HEK293 (cell line): ENCODE data around the gene KDM4C.

ENCODE experiments used
- CTCF ChIA-PET: fragments of 350-600 bp; formaldehyde crosslinking; extraction: SDS; loops from one replicate; lab custom pipeline; 2021; ENCODE audit warnings: antibody characterized with exemption; lab: Yijun Ruan, JAX
- POLR2A ChIA-PET: fragments of 300-600 bp; formaldehyde crosslinking; extraction: SDS; loops from one replicate; lab custom pipeline; 2020; ENCODE audit warnings: antibody characterized with exemption, inconsistent platforms; lab: Yijun Ruan, JAX
- H3K27ac ChIP-seq: fragments of 200-500 bp; sonication (Bioruptor generic); 2 replicates; pipeline ENCODE4 v1.5.1; 2014; ENCODE audit warnings: low read depth, low read length, control low read depth, inconsistent platforms; ENCODE audit errors: extremely low read depth
- H3K36me3 ChIP-seq, 2 experiments: fragments of 200-500 bp in 1 of 2; sonication (Bioruptor generic) in 1 of 2; 1 replicate in 1 of 2; 2 replicates in 1 of 2; pipeline ENCODE4 v1.5.1; 2014 to 2017; ENCODE audit warnings: inconsistent platforms in 2 of 2, low read length in 2 of 2; ENCODE audit not compliant: control insufficient read depth in 2 of 2, insufficient read depth in 1 of 2
- H3K4me1 ChIP-seq: fragments of 200-500 bp; sonication (Bioruptor generic); 2 replicates; pipeline ENCODE4 v1.5.1; 2014; ENCODE audit warnings: mild to moderate bottlenecking, low read length, inconsistent platforms; ENCODE audit not compliant: control insufficient read depth, insufficient read depth
- H3K4me3 ChIP-seq: 2 replicates; pipeline ENCODE4 v1.5.1; 2011; ENCODE audit warnings: low read depth, mild to moderate bottlenecking, control low read depth, low read length, moderate library complexity
- H3K9me3 ChIP-seq: fragments of 200-500 bp; sonication (Bioruptor generic); 2 replicates; pipeline ENCODE4 v1.5.1; 2014; ENCODE audit warnings: low read depth, low read length, inconsistent platforms; ENCODE audit not compliant: control insufficient read depth, insufficient read depth
- GFI1B ChIP-seq: fragments of 450-650 bp; formaldehyde crosslinking; IDR thresholded peaks from 2 replicates; pipeline ENCODE4 v1.5.1; 2016; ENCODE audit warnings: missing biosample characterization, missing genetic modification characterization
- HOXC10 ChIP-seq: sonication (generic); formaldehyde crosslinking; IDR thresholded peaks from 2 replicates; pipeline ENCODE4 v1.8.1; 2023; ENCODE audit warnings: mild to moderate bottlenecking, missing genetic modification reagents
- KLF7 ChIP-seq: fragments of 450-650 bp; formaldehyde crosslinking; IDR thresholded peaks from 2 replicates; pipeline ENCODE4 v1.5.1; 2016; ENCODE audit warnings: missing biosample characterization, missing genetic modification characterization, borderline replicate concordance
- MEIS1 ChIP-seq: sonication (generic); formaldehyde crosslinking; IDR thresholded peaks from 2 replicates; pipeline ENCODE4 v1.8.1; 2022; ENCODE audit warnings: missing genetic modification reagents, mild to moderate bottlenecking, borderline replicate concordance
- REPIN1 ChIP-seq: fragments of 450-650 bp; formaldehyde crosslinking; IDR thresholded peaks from 2 replicates; pipeline ENCODE4 v1.5.1; 2017; ENCODE audit warnings: missing biosample characterization, missing genetic modification characterization, low read depth
- SP2 ChIP-seq: fragments of 450-650 bp; formaldehyde crosslinking; IDR thresholded peaks from 2 replicates; pipeline ENCODE4 v1.5.1; 2016; ENCODE audit warnings: missing biosample characterization, missing genetic modification characterization
- WT1 ChIP-seq: fragments of 450-650 bp; formaldehyde crosslinking; IDR thresholded peaks from 2 replicates; pipeline ENCODE4 v1.5.1; 2016; ENCODE audit warnings: missing biosample characterization, missing genetic modification characterization
- ZBTB7A ChIP-seq: fragments of 450-650 bp; formaldehyde crosslinking; IDR thresholded peaks from 2 replicates; pipeline ENCODE4 v1.5.1; 2016; ENCODE audit warnings: low read depth, missing biosample characterization, missing genetic modification characterization
- ZFP69B ChIP-seq: fragments of 450-650 bp; formaldehyde crosslinking; IDR thresholded peaks from 2 replicates; pipeline ENCODE4 v1.5.1; 2016; ENCODE audit warnings: missing biosample characterization, missing genetic modification characterization
- ZNF133 ChIP-seq: fragments of 450-650 bp; formaldehyde crosslinking; IDR thresholded peaks from 2 replicates; pipeline ENCODE4 v1.5.1; 2016; ENCODE audit warnings: missing biosample characterization, missing genetic modification characterization
- ZNF175 ChIP-seq: fragments of 450-650 bp; formaldehyde crosslinking; IDR thresholded peaks from 2 replicates; pipeline ENCODE4 v1.5.1; 2016; ENCODE audit warnings: missing biosample characterization, missing genetic modification characterization
- ZNF2 ChIP-seq: fragments of 450-650 bp; formaldehyde crosslinking; IDR thresholded peaks from 2 replicates; pipeline ENCODE4 v1.5.1; 2016; ENCODE audit warnings: missing biosample characterization, missing genetic modification characterization
- ZNF221 ChIP-seq: fragments of 450-650 bp; formaldehyde crosslinking; IDR thresholded peaks from 2 replicates; pipeline ENCODE4 v1.5.1; 2017; ENCODE audit warnings: missing biosample characterization, missing genetic modification characterization, borderline replicate concordance
- ZNF266 ChIP-seq: fragments of 450-650 bp; formaldehyde crosslinking; IDR thresholded peaks from 2 replicates; pipeline ENCODE4 v1.5.1; 2016; ENCODE audit warnings: missing biosample characterization, missing genetic modification characterization, low read depth
- ZNF335 ChIP-seq: fragments of 450-650 bp; formaldehyde crosslinking; conservative IDR thresholded peaks from 2 replicates; pipeline ENCODE4 v1.5.1; 2016; ENCODE audit warnings: missing biosample characterization, missing genetic modification characterization
- ZNF423 ChIP-seq: fragments of 450-650 bp; formaldehyde crosslinking; IDR thresholded peaks from 2 replicates; pipeline ENCODE4 v1.5.1; 2016; ENCODE audit warnings: missing biosample characterization, missing genetic modification characterization
- ZNF544 ChIP-seq: fragments of 450-650 bp; formaldehyde crosslinking; IDR thresholded peaks from 2 replicates; pipeline ENCODE4 v1.5.0; 2017; ENCODE audit warnings: missing biosample characterization, missing genetic modification characterization
- ZNF558 ChIP-seq: fragments of 450-650 bp; formaldehyde crosslinking; IDR thresholded peaks from 2 replicates; pipeline ENCODE4 v1.5.1; 2016; ENCODE audit warnings: missing biosample characterization, missing genetic modification characterization
- ZNF585B ChIP-seq: fragments of 450-650 bp; formaldehyde crosslinking; IDR thresholded peaks from 2 replicates; pipeline ENCODE4 v1.5.1; 2016; ENCODE audit warnings: missing biosample characterization, missing genetic modification characterization
- ZNF623 ChIP-seq: fragments of 450-650 bp; formaldehyde crosslinking; IDR thresholded peaks from 2 replicates; pipeline ENCODE4 v1.5.1; 2016; ENCODE audit warnings: missing biosample characterization, missing genetic modification characterization
- ZNF624 ChIP-seq: fragments of 450-650 bp; formaldehyde crosslinking; IDR thresholded peaks from 2 replicates; pipeline ENCODE4 v1.5.1; 2017; ENCODE audit warnings: missing biosample characterization, missing genetic modification characterization
- ZNF658 ChIP-seq: fragments of 450-650 bp; formaldehyde crosslinking; IDR thresholded peaks from 2 replicates; pipeline ENCODE4; 2016; ENCODE audit warnings: missing biosample characterization, missing genetic modification characterization
- ZNF747 ChIP-seq: fragments of 450-650 bp; formaldehyde crosslinking; IDR thresholded peaks from 2 replicates; pipeline ENCODE4 v1.5.1; 2016; ENCODE audit warnings: missing biosample characterization, missing genetic modification characterization
- ZSCAN16 ChIP-seq: fragments of 450-650 bp; formaldehyde crosslinking; IDR thresholded peaks from 2 replicates; pipeline ENCODE4 v1.5.1; 2016; ENCODE audit warnings: missing biosample characterization, missing genetic modification characterization
- ZXDB ChIP-seq: fragments of 450-650 bp; formaldehyde crosslinking; IDR thresholded peaks from 2 replicates; pipeline ENCODE4 v1.5.1; 2016; ENCODE audit warnings: missing biosample characterization, missing genetic modification characterization
- TF ChIP-seq, protein P1 (sequence below): fragments of 450-650 bp; formaldehyde crosslinking; IDR thresholded peaks from 2 replicates; pipeline ENCODE4 v1.5.1; 2016; ENCODE audit warnings: missing biosample characterization, missing genetic modification characterization
- TF ChIP-seq, protein P2 (sequence below): fragments of 450-650 bp; formaldehyde crosslinking; IDR thresholded peaks from 2 replicates; pipeline ENCODE4 v1.5.1; 2016; ENCODE audit warnings: missing biosample characterization, missing genetic modification characterization, low read depth
- TF ChIP-seq, protein P3 (sequence below): fragments of 450-650 bp; formaldehyde crosslinking; IDR thresholded peaks from 2 replicates; pipeline ENCODE4 v1.5.1; 2017; ENCODE audit warnings: missing biosample characterization, missing genetic modification characterization
- TF ChIP-seq, protein P4 (sequence below): fragments of 450-650 bp; formaldehyde crosslinking; IDR thresholded peaks from 2 replicates; pipeline ENCODE4 v1.5.1; 2016; ENCODE audit warnings: missing biosample characterization, missing genetic modification characterization

KDM4C gene

DNA sequence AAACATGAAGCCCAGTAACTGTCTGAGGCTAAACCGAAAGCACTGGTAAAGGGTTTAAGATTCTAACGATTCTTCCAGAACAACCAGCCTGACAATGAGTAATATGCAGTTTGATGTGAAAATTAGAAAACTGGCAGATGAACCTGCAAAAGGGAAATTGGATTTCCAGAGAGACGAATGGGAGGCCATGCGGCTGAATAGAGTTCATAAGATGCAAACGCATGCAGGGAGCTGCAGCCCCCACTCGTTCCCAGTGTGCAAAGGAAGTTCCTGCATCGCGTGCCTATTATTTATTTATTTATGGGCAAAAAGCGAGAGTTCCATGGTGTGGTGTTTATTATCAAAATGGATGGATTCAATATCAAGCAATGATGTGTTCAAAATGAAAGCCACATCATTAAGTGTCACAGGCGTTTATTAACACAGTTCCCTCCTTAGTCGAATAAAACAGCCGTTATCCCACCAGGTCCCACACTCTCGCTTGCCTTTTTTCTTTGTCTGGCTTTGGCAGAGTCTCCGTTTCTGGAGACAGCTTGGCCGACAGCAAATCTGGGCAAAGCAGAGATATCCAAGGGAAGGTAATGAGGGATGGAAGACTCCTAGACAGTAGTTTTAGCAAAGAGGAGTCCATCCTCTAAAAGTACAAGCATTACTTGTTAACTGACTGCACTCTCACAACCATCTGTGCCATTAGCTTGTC lies 451.4 kb downstream of the KDM4C start:
- H3K4me3 ChIP-seq, result no peak overlapping the region
- no peaks in the 10 kb centered on the region for H3K36me3 ChIP-seq
- no peak overlapping the region for H3K27ac ChIP-seq
- ChIA-PET CTCF (interaction anchor here (0.6 kb wide), 1 partner anchor 28 kb away, joined by 3 read pairs; no protein-coding TSS in a partner anchor), POLR2A (no interaction called here)
- no peaks in the 10 kb centered on the region for H3K4me1 ChIP-seq
- no peaks in the 10 kb centered on the region for H3K9me3 ChIP-seq
- TF ChIP-seq, protein P1, sequence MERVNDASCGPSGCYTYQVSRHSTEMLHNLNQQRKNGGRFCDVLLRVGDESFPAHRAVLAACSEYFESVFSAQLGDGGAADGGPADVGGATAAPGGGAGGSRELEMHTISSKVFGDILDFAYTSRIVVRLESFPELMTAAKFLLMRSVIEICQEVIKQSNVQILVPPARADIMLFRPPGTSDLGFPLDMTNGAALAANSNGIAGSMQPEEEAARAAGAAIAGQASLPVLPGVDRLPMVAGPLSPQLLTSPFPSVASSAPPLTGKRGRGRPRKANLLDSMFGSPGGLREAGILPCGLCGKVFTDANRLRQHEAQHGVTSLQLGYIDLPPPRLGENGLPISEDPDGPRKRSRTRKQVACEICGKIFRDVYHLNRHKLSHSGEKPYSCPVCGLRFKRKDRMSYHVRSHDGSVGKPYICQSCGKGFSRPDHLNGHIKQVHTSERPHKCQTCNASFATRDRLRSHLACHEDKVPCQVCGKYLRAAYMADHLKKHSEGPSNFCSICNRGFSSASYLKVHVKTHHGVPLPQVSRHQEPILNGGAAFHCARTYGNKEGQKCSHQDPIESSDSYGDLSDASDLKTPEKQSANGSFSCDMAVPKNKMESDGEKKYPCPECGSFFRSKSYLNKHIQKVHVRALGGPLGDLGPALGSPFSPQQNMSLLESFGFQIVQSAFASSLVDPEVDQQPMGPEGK, result no peak
- TF ChIP-seq ZBTB7A (tag by site-specific recombination) (no peak), ZNF266 (tag by site-specific recombination) (no peak), ZFP69B (tag by site-specific recombination) (no peak), GFI1B (tag by site-specific recombination) (no peak), ZNF221 (tag by site-specific recombination) (no peak), ZNF747 (tag by site-specific recombination) (no peak), ZNF658 (tag by site-specific recombination) (no peak), ZNF133 (no peak), ZNF585B (tag by site-specific recombination) (no peak), KLF7 (no peak), ZXDB (tag by site-specific recombination) (no peak), ZNF558 (no peak)
- TF ChIP-seq, protein P2, sequence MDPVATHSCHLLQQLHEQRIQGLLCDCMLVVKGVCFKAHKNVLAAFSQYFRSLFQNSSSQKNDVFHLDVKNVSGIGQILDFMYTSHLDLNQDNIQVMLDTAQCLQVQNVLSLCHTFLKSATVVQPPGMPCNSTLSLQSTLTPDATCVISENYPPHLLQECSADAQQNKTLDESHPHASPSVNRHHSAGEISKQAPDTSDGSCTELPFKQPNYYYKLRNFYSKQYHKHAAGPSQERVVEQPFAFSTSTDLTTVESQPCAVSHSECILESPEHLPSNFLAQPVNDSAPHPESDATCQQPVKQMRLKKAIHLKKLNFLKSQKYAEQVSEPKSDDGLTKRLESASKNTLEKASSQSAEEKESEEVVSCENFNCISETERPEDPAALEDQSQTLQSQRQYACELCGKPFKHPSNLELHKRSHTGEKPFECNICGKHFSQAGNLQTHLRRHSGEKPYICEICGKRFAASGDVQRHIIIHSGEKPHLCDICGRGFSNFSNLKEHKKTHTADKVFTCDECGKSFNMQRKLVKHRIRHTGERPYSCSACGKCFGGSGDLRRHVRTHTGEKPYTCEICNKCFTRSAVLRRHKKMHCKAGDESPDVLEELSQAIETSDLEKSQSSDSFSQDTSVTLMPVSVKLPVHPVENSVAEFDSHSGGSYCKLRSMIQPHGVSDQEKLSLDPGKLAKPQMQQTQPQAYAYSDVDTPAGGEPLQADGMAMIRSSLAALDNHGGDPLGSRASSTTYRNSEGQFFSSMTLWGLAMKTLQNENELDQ (tag by site-specific recombination), result no peak

GRCh38 chr9:7209990-7210389 lies 452.2 kb downstream of the KDM4C start:
- Histone ChIP-seq H3K36me3 (no peaks in the 10 kb centered on the region), H3K4me3 (no peak overlapping the region), H3K27ac (no peak overlapping the region), H3K9me3 (no peaks in the 10 kb centered on the region), H3K4me1 (no peaks in the 10 kb centered on the region)
- POLR2A ChIA-PET, result no interaction called here
- CTCF ChIA-PET, result no interaction called here
- no peak for TF ChIP-seq ZNF423 (tag by site-specific recombination)
- no peak for TF ChIP-seq SP2 (tag by site-specific recombination)
- no peak for TF ChIP-seq ZNF2 (tag by site-specific recombination)
- no peak for TF ChIP-seq MEIS1 (CRISPR knock-in tag)
- no peak for TF ChIP-seq HOXC10
- no peak for TF ChIP-seq WT1
- no peak for TF ChIP-seq ZNF175 (tag by site-specific recombination)
- no peak for TF ChIP-seq REPIN1 (tag by site-specific recombination)
- no peak for TF ChIP-seq ZNF335 (tag by site-specific recombination)
- TF ChIP-seq ZNF544 (tag by site-specific recombination), result no peak
- TF ChIP-seq, protein P3, sequence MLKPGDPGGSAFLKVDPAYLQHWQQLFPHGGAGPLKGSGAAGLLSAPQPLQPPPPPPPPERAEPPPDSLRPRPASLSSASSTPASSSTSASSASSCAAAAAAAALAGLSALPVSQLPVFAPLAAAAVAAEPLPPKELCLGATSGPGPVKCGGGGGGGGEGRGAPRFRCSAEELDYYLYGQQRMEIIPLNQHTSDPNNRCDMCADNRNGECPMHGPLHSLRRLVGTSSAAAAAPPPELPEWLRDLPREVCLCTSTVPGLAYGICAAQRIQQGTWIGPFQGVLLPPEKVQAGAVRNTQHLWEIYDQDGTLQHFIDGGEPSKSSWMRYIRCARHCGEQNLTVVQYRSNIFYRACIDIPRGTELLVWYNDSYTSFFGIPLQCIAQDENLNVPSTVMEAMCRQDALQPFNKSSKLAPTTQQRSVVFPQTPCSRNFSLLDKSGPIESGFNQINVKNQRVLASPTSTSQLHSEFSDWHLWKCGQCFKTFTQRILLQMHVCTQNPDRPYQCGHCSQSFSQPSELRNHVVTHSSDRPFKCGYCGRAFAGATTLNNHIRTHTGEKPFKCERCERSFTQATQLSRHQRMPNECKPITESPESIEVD (tag by site-specific recombination), result no peak
- no peak for TF ChIP-seq ZSCAN16 (tag by site-specific recombination)
- TF ChIP-seq ZNF623 (tag by site-specific recombination), result no peak
- no peak for TF ChIP-seq ZNF624 (tag by site-specific recombination)
- TF ChIP-seq, protein P4, sequence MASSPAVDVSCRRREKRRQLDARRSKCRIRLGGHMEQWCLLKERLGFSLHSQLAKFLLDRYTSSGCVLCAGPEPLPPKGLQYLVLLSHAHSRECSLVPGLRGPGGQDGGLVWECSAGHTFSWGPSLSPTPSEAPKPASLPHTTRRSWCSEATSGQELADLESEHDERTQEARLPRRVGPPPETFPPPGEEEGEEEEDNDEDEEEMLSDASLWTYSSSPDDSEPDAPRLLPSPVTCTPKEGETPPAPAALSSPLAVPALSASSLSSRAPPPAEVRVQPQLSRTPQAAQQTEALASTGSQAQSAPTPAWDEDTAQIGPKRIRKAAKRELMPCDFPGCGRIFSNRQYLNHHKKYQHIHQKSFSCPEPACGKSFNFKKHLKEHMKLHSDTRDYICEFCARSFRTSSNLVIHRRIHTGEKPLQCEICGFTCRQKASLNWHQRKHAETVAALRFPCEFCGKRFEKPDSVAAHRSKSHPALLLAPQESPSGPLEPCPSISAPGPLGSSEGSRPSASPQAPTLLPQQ (tag by site-specific recombination), result no peak
